HL-60 (cell line): ENCODE results near the gene QRICH2.

Source experiments
- CTCF ChIP-seq: IDR thresholded peaks from one replicate; pipeline ENCODE4 v1.5.1; 2011; ENCODE audit warnings: low read length, control low read depth, inconsistent platforms; ENCODE audit not compliant: insufficient read depth
- GABPA ChIP-seq: IDR thresholded peaks from 2 replicates; pipeline ENCODE4 v1.6.1; 2012; ENCODE audit warnings: low read depth
- POLR2AphosphoS5 ChIP-seq: IDR thresholded peaks from 2 replicates; pipeline ENCODE4 v1.6.1; 2012; ENCODE audit warnings: low read depth
- REST ChIP-seq: IDR thresholded peaks from 2 replicates; pipeline ENCODE4 v1.6.1; 2012; ENCODE audit warnings: low read depth; ENCODE audit not compliant: insufficient replicate concordance
- SPI1 ChIP-seq: IDR thresholded peaks from 2 replicates; pipeline ENCODE4 v1.6.1; 2012; ENCODE audit warnings: low read depth, mild to moderate bottlenecking, borderline replicate concordance

- TF ChIP-seq POLR2AphosphoS5 (no peak; the same call in 1 of the 2 replicates), CTCF (no peak), SPI1 (peak; percentile 91), REST (no peak), GABPA (no peak)
Measured at GRCh38 chr17:76327696-76328095, 19.6 kb upstream of the QRICH2 start.
